Measurements from ENCODE around the gene RPS21.

GRCh38 chr20:62346398-62347150 is 40.3 kb upstream of the RPS21 start:
- TF ChIP-seq, protein P1, sequence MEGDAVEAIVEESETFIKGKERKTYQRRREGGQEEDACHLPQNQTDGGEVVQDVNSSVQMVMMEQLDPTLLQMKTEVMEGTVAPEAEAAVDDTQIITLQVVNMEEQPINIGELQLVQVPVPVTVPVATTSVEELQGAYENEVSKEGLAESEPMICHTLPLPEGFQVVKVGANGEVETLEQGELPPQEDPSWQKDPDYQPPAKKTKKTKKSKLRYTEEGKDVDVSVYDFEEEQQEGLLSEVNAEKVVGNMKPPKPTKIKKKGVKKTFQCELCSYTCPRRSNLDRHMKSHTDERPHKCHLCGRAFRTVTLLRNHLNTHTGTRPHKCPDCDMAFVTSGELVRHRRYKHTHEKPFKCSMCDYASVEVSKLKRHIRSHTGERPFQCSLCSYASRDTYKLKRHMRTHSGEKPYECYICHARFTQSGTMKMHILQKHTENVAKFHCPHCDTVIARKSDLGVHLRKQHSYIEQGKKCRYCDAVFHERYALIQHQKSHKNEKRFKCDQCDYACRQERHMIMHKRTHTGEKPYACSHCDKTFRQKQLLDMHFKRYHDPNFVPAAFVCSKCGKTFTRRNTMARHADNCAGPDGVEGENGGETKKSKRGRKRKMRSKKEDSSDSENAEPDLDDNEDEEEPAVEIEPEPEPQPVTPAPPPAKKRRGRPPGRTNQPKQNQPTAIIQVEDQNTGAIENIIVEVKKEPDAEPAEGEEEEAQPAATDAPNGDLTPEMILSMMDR (IDR thresholded peaks at IDR 0.05; ENCODE audit: insufficient read depth, low read length, poor library complexity, severe bottlenecking): no peak
- no peak for TF ChIP-seq EZH2phosphoT487 (conservative IDR thresholded peaks at IDR 0.05; ENCODE audit: low read length)
